CD4-positive, alpha-beta T cell treated with Interleukin-15 for 4 hours (primary cell): ENCODE measurements around the gene ANKRD29.
"Not testable (repeated sequence)": the region's sequence is repeated elsewhere in the genome, so short reads cannot be mapped to it uniquely, and the experiment has no call there.

ENCODE experiments used
- DNase-seq: peaks from one replicate; pipeline ENCODE4 v3.0.0-alpha.2; 2020; ENCODE audit warnings: low spot score

Gene ANKRD29

DNA sequence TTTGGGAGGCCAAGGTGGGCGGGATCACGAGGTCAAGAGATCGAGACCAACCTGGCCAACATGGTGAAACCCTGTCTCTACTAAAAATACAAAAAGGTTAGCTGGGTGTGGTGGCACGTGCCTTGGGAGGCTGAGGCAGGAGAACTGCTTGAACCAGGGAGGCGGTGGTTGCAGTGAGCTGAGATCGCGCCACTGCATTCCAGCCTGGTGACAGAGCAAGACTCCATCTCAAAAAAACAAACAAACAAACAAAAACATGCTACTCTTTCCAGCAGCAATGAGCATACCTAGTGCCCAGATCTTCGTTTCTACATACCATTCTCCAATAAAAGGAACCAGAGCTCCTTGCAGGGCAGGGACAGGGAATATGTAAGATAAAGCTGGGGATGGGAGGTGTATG lies 105.2 kb downstream of the ANKRD29 start:
- DNase-seq: not testable (repeated sequence)

DNA sequence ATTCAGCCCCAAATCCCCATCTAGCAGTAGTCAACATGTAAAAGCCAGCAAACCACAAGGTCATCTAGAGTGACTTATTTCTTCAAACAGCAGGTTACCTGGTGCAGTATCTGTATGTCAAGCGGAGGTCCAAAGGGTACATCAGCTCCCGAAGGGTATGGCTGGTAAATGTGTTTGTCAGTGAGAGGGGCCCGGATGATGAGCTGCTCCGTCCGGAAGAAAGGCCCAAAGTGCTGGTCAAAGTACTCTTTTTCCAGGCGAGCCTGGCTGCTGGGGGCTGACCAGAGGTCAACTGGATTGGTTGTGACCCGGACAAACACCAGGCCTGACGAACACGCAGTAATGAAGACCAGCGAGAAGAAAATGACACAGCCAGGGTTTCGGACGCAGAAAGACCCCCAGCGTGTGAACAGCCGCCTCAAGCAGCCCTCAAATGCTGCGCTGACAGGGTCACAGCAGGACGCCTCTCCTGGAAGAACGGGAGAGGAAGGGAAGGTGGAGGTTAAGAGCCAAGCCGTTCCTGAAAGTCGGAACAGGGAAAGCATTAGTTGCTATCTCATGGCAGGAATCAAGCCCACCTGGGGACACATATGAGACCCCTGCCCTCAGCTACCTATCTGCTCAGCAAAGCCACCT lies 106.4 kb downstream of the ANKRD29 start:
- no peak for DNase-seq

- DNase-seq: no peak
Observed at GRCh38 chr18:23553887-23554286, 108.8 kb downstream of the ANKRD29 start.

GRCh38 chr18:23552505-23552904 lies 110.2 kb downstream of the ANKRD29 start:
- no peak for DNase-seq

- no peak for DNase-seq
Observed at GRCh38 chr18:23551978-23552377, 110.7 kb downstream of the ANKRD29 start.

GRCh38 chr18:23550898-23551297 lies 111.8 kb downstream of the ANKRD29 start:
- DNase-seq: no peak
